Peyer's patch (tissue), 4 donors: ENCODE data around the gene CP. TPM values are rescaled to one million over a fixed set of nuclear protein-coding genes. Genes with fewer than 3 reads are reported as not detected.
"Not testable (repeated sequence)": the region's sequence is repeated elsewhere in the genome, so short reads cannot be mapped to it uniquely, and the experiment has no call there.

ENCODE experiments used
- DNase-seq, 3 donors: peaks; one replicate each; pipeline ENCODE4 v3.0.0-alpha.2; 2017 to 2019
- H3K27ac ChIP-seq, 4 donors: fragments of 200-600 bp; sonication (generic); one replicate each; pipeline ENCODE4 v1.5.1; 2016 to 2019
- H3K27me3 ChIP-seq, 2 donors: fragments of 200-600 bp; sonication (generic); one replicate each; pipeline ENCODE4 v1.5.1; 2019
- H3K36me3 ChIP-seq, 3 donors: fragments of 200-600 bp; sonication (generic); one replicate each; pipeline ENCODE4 v1.5.1; 2016 to 2019
- H3K4me1 ChIP-seq, 4 donors: fragments of 200-600 bp; sonication (generic); one replicate each; pipeline ENCODE4 v1.5.1; 2016 to 2019
- H3K4me3 ChIP-seq, 4 donors: fragments of 200-600 bp; sonication (generic); 1 replicate in 3 of 4; 2 replicates in 1 of 4; pipeline ENCODE4 v1.5.1; 2016 to 2019; ENCODE audit warnings: mild to moderate bottlenecking in 1 of 4
- H3K9me3 ChIP-seq, 4 donors: fragments of 200-600 bp; sonication (generic); one replicate each; pipeline ENCODE4 v1.5.1; 2016 to 2019; ENCODE audit warnings: mild to moderate bottlenecking in 1 of 4
- CTCF ChIP-seq, 6 experiments: fragments of 450-650 bp in 4 of 6; fragments of 200-600 bp in 2 of 6; sonication (generic) in 1 of 6; IDR thresholded peaks; one replicate each; pipeline ENCODE4 v1.5.1; 2017 to 2019; ENCODE audit warnings: antibody characterized with exemption in 6 of 6, mild to moderate bottlenecking in 3 of 6, moderate library complexity in 1 of 6
- POLR2A ChIP-seq, 2 donors: fragments of 450-650 bp; IDR thresholded peaks; one replicate each; pipeline ENCODE4 v1.5.1; 2017; ENCODE audit warnings: antibody characterized with exemption in 2 of 2, mild to moderate bottlenecking in 2 of 2, moderate library complexity in 2 of 2
- total RNA-seq, 4 donors: library from RNA; depleted of rRNA; stranded (reverse); fragments of >200 nt; gene quantifications; one replicate each; pipeline ENCODE4 v1.1.0, GENCODE V29; 2016

Gene CP
- total RNA-seq, 4 donors from 2014 or later: 4.7 to 37.8 (median 19.2) TPM

GRCh38 chr3:149247929-149248691 is 26.5 kb upstream of the CP start:
- DNase-seq: peak in 1 of 3 donors; percentile 38
- Histone ChIP-seq H3K4me3 (no peak overlapping the region), H3K36me3 (no peaks in the 10 kb centered on the region), H3K27ac (peak overlapping the region in 1 of 4 donors; percentile 67), H3K27me3 (no peaks in the 10 kb centered on the region), H3K9me3 (no peaks in the 10 kb centered on the region), H3K4me1 (peaks cover 0 to 9% (median 2%) of the 10 kb centered on the region in 4 donors)
- no peak for TF ChIP-seq CTCF (IDR thresholded peaks at IDR 0.05)
- TF ChIP-seq POLR2A (IDR thresholded peaks at IDR 0.05): no peak

GRCh38 chr3:149247008-149247710 is 25.5 kb upstream of the CP start:
- no peaks in the 10 kb centered on the region for H3K36me3 ChIP-seq
- no peaks in the 10 kb centered on the region for H3K27me3 ChIP-seq
- TF ChIP-seq CTCF (IDR thresholded peaks at IDR 0.05) (no peak), POLR2A (IDR thresholded peaks at IDR 0.05) (no peak)
- H3K27ac ChIP-seq: no peak overlapping the region
- no peaks in the 10 kb centered on the region for H3K9me3 ChIP-seq
- no peak for DNase-seq
- H3K4me3 ChIP-seq: no peak overlapping the region
- peaks cover 0 to 9% (median 2%) of the 10 kb centered on the region in 4 donors for H3K4me1 ChIP-seq

GRCh38 chr3:149245738-149246451 is 24.3 kb upstream of the CP start:
- Histone ChIP-seq H3K27ac (peak overlapping the region; percentile 26 to 68 (median 37)), H3K27me3 (no peaks in the 10 kb centered on the region), H3K4me3 (peak overlapping the region in 1 of 4 donors; percentile 36), H3K9me3 (no peaks in the 10 kb centered on the region), H3K36me3 (no peaks in the 10 kb centered on the region), H3K4me1 (peaks cover 0 to 9% (median 2%) of the 10 kb centered on the region in 4 donors)
- DNase-seq: no peak
- TF ChIP-seq POLR2A (IDR thresholded peaks at IDR 0.05): no peak
- TF ChIP-seq CTCF (IDR thresholded peaks at IDR 0.05): no peak

- Histone ChIP-seq H3K9me3 (no peaks in the 10 kb centered on the region), H3K4me3 (no peak overlapping the region), H3K27ac (peak overlapping the region in 1 of 4 donors; percentile 33), H3K36me3 (no peaks in the 10 kb centered on the region), H3K27me3 (no peaks in the 10 kb centered on the region), H3K4me1 (peaks cover 0 to 9% (median 2%) of the 10 kb centered on the region in 4 donors)
- TF ChIP-seq CTCF (IDR thresholded peaks at IDR 0.05) (no peak), POLR2A (IDR thresholded peaks at IDR 0.05) (no peak)
- DNase-seq: peak in 2 of 3 donors; percentile 58 to 63
Observed at GRCh38 chr3:149243540-149243939, 21.9 kb upstream of the CP start.

GRCh38 chr3:149239357-149239936 is 17.8 kb upstream of the CP start:
- H3K4me1 ChIP-seq: no peaks in the 10 kb centered on the region
- no peak for DNase-seq
- H3K9me3 ChIP-seq: no peaks in the 10 kb centered on the region
- no peak overlapping the region for H3K27ac ChIP-seq
- TF ChIP-seq POLR2A (IDR thresholded peaks at IDR 0.05): no peak
- TF ChIP-seq CTCF (IDR thresholded peaks at IDR 0.05): no peak
- H3K36me3 ChIP-seq: no peaks in the 10 kb centered on the region
- H3K27me3 ChIP-seq: no peaks in the 10 kb centered on the region
- no peak overlapping the region for H3K4me3 ChIP-seq

- not testable (repeated sequence) for H3K9me3 ChIP-seq, H3K27me3 ChIP-seq, H3K27ac ChIP-seq, H3K4me1 ChIP-seq, H3K36me3 ChIP-seq, H3K4me3 ChIP-seq, DNase-seq
Observed at GRCh38 chr3:149238268-149238667, 16.6 kb upstream of the CP start.
